GM18511 (cell line): Measurements from ENCODE around the gene TMEM191C.
"Not testable (repeated sequence)": the region's sequence is repeated elsewhere in the genome, so short reads cannot be mapped to it uniquely, and the experiment has no call there.

Experiments
- ATAC-seq: cut with Tn5 transposase; IDR thresholded peaks from one replicate; pipeline ENCODE4 v1.9.1; 2021; ENCODE audit warnings: mild to moderate bottlenecking, moderate library complexity; ENCODE audit not compliant: unreplicated experiment

Gene TMEM191C

GRCh38 chr22:21445437-21446127 is 21.6 kb upstream of the TMEM191C start:
- ATAC-seq = no peak

DNA sequence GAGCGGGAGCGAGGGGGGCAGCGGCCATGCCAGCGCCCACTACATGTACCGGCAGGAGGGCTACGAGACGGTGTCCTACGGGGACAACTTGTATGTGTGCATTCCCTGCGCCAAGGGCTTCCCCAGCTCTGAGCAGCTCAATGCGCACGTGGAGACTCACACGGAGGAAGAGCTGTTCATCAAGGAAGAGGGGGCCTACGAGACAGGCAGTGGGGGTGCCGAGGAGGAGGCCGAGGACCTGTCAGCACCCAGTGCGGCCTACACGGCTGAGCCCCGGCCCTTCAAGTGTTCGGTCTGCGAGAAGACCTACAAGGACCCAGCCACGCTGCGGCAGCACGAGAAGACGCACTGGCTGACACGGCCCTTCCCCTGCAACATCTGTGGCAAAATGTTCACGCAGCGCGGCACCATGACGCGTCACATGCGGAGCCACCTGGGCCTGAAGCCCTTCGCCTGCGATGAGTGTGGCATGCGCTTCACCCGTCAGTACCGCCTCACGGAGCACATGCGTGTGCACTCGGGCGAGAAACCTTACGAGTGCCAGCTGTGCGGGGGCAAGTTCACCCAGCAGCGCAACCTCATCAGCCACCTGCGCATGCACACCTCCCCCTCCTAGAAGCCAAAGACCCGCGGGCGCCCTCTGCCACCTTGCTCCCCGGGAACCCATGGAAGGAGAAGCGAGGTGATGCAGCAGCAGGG is 20.9 kb upstream of the TMEM191C start:
- ATAC-seq = no peak

- ATAC-seq = no peak
Observed at GRCh38 chr22:21446827-21447690, 20.1 kb upstream of the TMEM191C start.

DNA sequence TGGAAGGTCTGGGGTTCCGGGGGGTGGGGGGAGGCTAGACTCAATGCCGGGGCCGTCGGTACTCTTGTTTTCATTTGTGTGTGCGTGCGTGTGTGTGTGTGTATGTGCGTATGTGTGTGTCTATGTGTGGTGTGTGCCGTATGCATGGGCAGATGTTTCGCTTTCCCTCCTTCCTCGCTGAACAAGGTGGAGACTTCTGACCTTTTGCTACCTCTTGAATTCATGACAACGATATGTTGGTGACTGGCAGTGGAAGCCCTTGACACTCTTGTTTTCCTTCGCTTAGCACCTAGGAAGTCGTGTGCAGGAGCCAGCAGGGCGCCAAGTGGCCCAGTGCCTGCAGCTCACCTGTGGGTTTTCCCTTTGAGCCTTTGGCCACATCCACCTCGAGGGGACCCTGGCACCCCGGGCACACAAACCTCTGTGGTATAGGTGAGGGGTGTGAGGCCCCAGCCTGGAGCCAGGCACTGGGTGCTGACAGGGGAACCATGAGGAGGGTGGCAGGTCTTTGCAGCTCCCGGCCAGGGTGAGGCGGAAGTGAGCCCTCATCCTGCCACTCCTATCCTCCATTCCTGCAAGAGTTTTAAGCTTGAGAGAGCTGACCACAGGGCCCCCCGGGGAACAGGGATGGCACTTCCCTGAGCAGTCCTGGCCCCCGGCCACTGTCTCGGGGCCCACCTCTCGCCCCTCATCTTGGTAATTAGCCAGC is 19.3 kb upstream of the TMEM191C start:
- ATAC-seq = no peak

DNA sequence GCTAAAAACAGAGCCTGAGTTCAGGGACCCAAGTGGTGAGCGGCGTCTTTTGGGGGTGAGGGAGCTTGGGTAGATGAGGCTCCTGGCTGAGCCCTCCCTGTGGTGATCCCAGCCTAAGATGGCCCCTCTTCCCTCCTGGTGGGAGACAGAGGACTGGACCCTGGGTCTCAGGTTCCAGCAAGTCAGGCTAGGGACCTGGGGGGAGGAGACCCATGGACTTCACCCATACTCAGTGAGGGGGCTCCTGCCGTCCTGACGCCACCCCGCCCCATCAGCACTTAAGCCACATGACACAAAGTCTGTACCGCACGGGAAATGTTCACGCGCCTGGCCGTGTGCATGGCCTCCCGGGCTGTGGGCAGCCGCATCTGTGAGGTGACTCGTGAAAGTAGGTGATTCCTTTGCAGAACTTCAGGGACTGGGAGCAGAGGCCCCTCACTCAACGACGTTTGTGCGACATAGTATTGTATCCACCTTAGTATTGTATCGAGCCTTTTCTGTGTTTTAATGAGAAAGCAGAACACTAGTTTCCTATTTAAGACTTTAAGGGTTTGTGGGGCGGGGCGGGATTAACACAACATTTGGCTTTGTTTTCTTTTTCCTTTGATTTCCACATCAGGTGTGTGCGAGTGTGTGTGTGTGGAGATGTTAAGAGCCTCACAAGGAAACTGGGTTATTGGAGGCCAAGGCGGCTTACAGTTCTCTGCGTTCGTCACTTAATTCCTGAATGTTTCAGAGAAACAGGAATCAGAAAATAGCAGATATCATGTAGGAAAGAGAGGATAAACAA is 18.4 kb upstream of the TMEM191C start:
- ATAC-seq = no peak

DNA sequence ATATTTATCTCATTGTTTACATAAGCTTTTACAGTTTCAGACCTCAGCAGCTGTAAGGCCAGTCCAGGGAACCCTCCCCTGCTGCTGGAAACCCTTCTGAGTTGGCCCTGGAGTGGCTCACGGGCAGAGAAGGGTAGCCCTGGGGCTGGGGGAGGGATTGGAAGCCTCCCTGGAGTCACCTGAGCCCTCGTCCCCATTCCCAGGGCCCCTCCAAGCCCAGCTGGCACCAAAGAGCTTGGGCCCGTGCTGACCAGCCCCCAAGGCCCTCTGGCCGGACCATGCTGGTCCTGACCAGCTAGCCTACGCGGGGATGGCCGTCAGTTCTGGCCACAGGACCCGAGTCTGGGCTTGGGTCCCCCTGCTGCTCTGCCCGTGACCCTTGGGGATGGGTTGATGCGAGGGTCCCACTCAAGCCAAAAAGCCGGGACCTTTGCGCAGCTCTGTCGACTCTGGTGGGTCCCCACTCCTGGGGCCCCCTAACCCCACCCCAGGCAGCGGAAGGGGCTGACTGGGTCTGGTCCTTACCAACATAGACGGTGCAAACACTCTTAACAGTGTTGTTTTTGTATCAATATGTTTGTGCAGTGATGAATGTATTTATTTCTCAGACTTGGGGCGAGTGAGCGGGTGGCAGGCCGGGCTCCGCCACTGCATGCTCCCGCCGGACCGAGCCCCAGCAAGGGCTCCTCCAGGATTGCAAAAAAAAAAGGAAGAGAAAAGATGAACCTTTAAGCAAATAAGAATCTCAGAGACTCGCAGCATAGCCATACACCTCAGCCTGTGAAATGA is 17.5 kb upstream of the TMEM191C start:
- ATAC-seq = no peak

- no peak for ATAC-seq
Observed at GRCh38 chr22:21450320-21450831, 16.8 kb upstream of the TMEM191C start.

DNA sequence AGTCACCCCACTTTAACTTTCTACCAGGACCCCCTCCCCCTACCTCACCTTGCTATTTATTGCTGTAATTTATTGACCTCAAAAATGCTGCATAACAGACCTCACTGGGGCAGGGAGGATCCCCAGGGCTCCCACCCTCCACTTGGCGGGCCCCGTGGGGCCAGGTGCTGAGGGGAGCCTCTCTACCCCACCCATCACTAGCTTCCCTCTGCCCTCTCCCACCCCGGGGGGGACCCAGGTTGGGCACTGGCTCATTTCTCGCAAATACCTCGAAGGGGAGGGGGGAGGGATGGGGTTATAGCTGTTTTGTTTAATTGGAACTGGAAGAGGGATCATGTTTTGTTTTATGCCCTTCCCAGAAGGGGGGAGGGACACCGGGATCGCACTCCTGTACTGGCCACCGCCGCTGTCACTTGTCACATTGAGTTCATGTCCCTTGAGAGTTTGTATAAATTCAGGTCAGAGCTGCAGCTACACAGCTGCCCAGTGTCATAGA is 16.3 kb upstream of the TMEM191C start:
- ATAC-seq = no peak

DNA sequence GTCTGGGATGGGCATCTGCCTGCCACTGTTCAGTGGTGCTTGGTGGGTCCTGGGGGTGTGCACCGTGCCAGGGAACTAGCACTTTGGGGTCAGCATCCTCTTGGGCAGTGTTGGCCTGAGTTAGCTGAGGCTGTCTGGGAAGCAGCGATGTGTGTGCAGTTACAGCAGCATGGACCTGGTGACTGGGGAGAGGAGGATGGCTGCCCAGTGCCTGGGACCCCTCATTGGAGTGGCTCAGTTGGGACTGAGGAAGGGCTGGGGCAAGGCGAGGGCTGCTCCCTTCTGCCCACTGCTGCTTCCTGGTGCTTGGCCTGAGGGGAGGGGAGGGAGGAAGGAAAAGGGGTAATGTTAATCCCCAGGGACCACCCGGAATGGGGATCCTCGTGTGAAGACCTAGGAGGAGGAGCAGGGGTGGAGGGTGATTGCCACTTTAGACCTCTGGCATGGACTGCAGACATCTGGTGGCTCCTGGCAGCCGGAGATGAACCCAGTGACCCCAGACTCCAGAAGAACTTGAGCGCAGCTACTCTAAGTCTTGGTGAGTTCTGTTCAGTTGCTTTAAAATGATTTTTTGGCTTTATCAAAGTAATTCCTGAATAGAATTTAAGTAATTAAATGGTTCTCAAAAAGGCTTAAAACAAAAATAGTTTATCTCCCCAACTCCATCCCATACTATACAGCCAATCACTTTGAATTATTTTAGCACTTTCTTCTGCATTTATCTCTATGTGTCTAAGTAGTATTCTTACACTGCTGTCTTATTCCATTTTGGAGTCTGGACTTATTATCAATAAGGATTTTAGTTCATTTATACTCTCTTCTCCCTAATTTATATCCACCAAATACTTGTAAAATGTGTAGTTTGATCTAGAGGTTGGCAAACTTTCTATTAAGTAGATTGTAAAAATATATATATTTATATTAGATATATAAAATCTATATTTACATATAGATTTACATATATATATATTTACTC is 15.4 kb upstream of the TMEM191C start:
- ATAC-seq = no peak

- ATAC-seq = not testable (repeated sequence)
Observed at GRCh38 chr22:21452666-21453065, 14.5 kb upstream of the TMEM191C start.

DNA sequence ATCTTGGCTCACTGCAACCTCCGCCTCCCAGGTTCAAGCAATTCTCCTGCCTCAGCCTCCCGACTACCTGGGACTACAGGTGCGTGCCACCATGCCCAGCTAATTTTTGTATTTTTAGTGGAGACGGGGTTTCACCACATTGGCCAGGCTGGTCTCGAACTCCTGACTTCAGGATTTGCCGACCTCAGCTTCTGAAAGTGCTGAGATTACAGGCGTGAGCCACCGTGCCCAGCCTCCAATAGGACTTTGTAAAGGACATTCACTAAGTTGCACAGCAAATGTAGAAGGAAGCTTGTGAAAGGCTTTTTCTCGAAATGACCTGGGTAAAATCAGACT is 12.2 kb upstream of the TMEM191C start:
- not testable (repeated sequence) for ATAC-seq

DNA sequence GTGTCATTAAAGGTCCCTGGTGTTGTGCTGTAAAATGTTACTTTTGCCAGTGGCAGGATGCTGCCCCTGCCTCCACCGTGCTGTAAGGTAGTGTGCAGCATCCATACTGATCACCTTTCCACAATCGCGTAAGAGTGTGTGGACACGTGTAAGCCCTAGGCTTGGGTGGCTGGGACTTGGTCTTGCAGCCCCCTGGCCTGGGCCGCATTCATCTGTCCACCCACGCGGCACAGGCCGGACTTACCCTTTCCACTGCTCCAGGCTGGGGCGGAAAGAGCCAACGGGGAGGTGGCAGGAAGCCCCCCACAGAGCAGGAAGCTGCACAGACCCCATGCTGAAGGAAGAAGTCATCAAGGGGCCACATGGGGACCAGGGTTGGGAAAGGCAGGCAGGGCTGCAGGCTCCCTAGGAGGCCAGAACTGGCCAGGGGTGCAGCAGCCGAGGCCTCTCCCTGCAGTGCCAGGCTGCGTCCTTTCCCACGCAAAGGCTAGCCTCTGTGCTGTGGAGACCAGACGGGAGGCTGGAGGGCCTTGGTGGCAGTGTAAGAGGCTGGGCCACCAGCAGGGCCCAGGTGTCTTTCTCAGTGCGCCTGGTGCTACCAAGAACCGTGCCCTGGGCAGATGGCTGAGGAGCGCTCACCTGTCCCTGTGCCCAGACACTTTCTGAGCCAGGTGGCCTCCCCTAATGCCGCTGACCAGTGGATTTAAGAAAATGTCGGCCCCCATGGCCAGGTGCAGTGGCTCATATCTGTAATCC is 11.7 kb upstream of the TMEM191C start:
- ATAC-seq = no peak

- ATAC-seq = no peak
Observed at GRCh38 chr22:21457023-21457787, 10.0 kb upstream of the TMEM191C start.

DNA sequence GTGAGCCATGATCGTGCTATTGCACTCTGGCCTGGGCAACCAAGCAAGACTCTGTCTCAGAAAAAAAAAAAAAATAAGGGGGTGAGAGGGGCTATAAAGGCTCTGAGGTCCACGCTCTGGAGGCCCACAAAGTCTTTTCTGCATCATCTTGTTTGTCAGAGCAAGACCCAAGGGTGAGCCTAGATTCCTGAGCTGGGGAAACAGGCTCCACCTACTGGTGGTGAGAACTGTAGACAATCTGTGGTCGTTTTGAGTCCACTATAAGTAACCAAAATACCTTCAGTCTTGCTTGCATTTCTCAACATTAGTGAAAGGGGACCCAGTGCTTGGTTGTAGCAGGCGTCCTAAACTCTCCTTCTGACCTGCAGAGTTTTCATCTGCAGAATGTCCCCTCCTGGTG is 4.5 kb upstream of the TMEM191C start:
- ATAC-seq = not testable (repeated sequence)

DNA sequence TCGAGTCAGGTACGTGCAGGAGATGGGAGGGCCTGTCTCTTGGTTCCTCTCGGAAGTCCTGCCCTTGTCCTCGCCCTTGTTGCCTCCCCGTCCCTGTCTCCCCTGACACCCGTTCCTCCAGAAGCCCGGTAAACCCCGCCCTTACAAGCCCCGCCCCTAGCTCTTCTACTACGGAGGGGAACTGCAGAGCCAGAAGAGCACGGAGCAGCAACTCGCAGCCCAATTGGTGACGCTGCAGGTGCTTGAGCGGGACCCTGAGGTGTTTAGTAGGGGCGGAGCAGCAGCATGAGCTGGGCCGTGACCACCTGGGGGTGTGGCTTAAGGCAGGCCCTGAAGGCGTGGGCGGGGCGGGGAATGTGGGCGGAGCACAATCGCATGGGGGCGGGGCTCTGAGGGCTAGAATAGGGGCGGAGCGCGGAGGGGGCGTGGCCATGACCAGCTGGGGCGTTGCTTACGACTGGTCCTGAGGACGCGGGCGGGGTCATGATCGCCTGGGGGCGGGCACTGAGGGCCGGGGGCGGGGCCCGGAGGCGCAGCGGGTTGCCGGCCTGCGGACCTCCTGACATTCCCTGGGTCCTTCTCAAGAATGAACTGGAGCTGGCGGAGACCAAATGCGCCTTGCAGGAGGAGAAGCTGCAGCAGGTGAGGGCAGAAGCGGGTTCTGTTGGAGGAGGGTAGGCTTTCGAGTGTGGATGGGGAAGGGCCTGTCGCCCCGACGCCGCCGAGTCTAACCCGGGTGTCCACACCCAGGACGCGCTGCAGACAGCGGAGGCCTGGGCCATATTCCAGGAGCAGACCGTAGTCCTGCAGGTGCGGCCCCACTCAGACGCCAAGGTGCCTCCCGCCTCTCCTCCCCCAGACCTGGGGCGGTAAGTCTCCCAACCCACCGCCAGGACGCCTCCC is 1.3 kb downstream of the TMEM191C start:
- ATAC-seq = peak; percentile 87
